HG03469 (cell line): ENCODE data around the gene ZMYND8.
"Not testable (repeated sequence)": the region's sequence is repeated elsewhere in the genome, so short reads cannot be mapped to it uniquely, and the experiment has no call there.

Experiments used
- ATAC-seq: cut with Tn5 transposase; IDR thresholded peaks from one replicate; pipeline ENCODE4 v1.9.1; 2021; ENCODE audit warnings: mild to moderate bottlenecking, moderate library complexity, moderate number of reproducible peaks; ENCODE audit not compliant: unreplicated experiment

Gene ZMYND8

GRCh38 chr20:47356526-47357295 is at the start of gene ZMYND8:
ZMYND8 (minus strand) TSS chr20:47356699; CDS start chr20:47356670, 29 bp downstream.
- ATAC-seq, result no peak

DNA sequence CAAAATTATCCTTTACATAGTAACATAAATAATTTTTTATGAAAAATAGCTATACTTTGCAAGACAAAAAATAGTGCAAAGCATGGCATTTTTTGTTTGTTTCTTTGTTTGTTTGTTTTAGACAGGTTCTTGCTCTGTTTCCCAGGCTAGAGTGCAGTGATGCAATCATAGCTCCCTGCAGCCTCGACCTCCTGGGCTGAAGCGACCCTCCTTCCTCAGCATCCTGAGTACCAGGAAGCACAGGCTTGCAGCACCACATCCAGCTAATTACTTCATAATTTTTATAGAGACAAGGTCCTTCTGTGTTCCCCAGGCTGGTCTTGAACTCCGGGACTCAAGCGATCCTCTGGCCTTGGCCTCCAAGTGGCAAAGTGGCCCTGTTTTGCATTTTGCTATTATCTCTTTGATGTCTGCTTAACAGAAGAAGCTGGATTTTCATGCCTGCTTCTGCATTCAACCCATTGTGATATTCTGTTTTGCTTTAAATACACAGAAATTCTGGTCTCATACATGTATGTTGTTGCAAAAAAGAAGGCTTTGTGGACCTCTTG is 49.4 kb upstream of the ZMYND8 start:
- no peak for ATAC-seq

DNA sequence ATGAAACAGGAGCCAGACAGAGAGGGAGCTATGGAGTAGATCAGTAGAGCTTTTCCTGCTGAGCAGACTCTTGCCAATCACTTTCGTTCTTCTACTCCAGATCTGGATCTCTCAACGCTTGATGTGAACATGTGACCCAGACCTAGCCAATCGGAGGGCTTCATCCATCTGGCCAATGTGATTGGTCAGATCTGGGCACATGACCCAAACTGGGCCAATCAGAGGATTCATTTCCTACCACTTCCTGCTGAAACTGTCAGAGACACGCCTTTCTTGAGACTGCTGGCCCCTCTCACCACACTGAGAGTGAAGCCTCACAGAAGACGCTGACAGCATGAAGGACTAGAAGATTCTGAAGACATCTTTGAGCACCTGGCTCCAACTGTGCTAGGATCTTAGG is 44.2 kb upstream of the ZMYND8 start:
- ATAC-seq, result no peak

GRCh38 chr20:47397652-47398301 is 41.3 kb upstream of the ZMYND8 start:
- ATAC-seq, result no peak

GRCh38 chr20:47396762-47397476 is 40.4 kb upstream of the ZMYND8 start:
- no peak for ATAC-seq

GRCh38 chr20:47393796-47394514 is 37.5 kb upstream of the ZMYND8 start:
- not testable (repeated sequence) for ATAC-seq

GRCh38 chr20:47392721-47393073 is 36.2 kb upstream of the ZMYND8 start:
- no peak for ATAC-seq

DNA sequence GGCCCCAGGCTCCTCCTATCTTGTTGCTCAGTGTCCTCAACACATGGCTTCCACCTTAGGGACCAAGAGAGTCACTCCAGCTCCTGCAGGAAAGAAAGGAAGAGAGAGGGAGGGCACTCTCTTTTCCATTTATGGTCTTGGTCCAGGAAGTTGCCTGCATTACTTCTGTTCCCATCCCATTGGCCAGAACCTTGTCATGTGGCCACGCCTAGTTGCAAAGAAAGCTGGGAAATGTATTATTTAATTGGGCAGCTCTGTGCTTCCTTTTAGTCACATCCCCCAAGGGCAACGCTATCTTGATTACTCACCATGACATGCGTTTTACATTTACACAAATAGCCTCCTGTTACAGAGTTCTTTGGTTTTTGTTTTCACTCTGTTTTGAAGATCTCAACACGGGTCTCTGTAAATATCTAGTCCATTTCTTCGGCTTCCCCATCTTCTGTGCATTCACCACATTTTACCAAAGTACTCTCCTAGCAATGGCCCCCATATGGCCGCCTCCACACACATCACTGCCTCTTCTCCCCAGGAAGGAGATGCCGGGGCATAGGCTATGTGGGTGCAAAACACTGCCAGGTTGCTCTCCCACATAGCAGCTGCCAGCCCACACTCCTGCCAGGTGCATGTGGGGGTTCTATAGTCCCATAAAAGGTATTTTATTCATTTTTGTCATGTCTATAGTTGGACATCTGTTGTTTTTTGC is 35.7 kb upstream of the ZMYND8 start:
- ATAC-seq, result no peak

GRCh38 chr20:47391276-47392010 is 34.9 kb upstream of the ZMYND8 start:
- no peak for ATAC-seq

DNA sequence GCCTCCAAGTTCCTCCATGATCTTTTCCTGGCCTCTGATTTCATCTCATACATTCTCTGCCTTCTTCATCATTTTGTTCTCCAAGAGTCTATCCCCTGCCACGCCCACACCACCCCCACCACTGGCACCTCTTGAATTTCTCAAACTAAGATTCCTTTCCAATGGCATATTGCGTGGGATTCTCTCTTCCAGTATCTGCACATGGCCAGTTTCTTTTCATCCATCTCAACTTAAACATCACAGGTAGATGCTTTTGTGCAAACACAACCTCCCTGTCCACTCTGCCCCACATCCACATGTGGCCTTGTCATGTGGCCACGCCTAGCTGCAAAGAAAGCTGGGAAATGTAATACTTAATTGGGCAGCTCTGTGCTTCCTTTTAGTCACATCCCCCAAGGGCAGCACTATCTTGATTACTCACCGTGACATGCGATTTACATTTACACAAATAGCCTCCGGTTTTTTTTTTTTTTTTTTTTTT is 33.4 kb upstream of the ZMYND8 start:
- no peak for ATAC-seq

- not testable (repeated sequence) for ATAC-seq
These were observed 29.5 kb upstream of the ZMYND8 start for GRCh38 chr20:47385968-47386367.

- ATAC-seq, result no peak
These were observed 26.4 kb upstream of the ZMYND8 start for GRCh38 chr20:47382746-47383415.

- no peak for ATAC-seq
These were observed 24.0 kb upstream of the ZMYND8 start for GRCh38 chr20:47380481-47380880.

DNA sequence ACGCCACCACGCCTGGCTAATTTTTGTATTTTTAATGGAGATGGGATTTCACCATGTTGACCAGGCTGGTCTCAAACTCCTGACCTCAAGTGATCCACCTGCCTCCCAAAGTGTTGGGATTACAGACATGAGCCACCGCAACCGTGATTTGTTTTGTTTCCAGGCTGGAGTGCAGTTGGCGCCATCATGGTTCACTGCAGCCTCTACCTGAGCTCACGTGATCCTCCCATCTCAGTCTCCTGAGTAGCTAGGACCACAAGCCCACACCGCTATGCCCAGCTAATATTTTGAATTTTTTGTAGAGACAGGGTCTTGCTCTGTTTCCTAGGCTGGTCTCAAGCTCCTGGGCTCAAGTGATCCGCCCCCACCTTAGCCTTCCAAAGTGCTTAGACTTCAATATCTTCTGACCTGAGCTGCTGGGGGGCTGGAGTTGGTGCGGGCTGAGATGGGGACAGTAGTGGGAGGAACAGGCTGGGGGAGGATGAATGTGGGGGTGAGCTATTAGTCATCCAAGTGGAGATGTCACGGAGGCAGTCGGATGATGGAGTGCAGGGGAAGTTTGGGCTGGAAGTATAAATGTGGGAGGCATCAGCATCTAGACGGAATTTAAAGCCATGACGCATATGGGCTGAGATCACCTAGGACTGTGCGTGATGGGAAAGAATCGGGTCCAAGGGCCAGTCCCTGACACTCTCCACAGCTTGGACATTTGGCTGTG is 23.1 kb upstream of the ZMYND8 start:
- no peak for ATAC-seq

DNA sequence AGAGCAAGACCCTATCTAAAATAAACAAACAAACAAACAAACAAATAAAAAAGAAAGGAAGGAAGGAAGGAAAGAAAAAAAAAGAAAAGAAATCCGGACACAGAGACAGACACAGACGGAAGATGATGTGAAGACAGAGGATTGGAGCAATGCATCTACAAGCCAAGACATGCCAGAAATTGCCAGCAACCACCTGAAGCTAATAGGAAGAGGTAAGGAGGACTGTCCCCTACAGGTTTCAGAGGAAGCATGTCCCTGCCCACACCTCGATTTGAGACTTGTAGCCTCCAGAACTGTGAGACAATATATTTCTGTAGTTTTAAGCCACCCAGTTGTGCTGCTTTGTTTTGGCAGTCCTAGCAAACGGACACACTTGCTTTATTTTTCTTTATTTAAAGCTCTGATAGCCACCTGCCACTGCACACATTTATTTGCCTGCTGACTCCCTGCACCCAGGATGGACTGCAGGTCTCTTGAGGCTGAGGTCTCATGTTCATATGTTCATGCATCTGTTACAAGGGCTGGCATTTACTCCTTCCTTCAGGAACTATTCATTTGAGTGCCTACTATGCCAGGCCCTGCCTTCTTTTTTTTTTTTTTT is 20.7 kb upstream of the ZMYND8 start:
- no peak for ATAC-seq

DNA sequence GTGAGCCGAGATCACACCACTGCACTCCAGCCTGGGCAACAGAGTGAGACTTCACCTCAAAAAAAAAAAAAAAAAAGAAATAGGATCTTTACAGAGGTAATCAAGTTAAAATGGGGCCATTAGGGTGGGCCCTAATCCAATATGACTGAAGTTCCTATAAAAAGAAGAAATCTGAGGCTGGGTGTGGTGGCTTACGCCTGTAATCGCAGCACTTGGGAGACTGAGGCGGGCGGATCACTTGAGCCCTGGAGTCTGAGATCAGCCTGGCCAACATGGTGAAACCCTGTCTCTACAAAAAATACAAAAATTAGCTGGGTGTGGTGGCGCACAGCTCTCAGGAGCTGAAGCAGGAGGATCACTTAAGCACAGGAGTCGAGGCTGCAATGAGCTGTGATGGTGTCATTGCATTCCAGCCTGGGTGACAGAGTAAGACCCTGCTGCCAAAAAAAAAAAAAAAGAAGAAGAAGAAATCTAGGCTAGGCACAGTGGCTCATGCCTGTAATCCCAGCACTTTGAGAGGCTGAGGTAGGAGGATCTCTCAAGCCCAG is 19.7 kb upstream of the ZMYND8 start:
- not testable (repeated sequence) for ATAC-seq

- ATAC-seq, result not testable (repeated sequence)
These were observed 17.6 kb upstream of the ZMYND8 start for GRCh38 chr20:47374121-47374520.
